ENCODE data around the gene ABCB6. TPM values are rescaled to one million over a fixed set of nuclear protein-coding genes. Genes with fewer than 3 reads are reported as not detected.

Gene ABCB6
- total RNA-seq, 1 donor from 2014 or later = 32.9 TPM

DNA sequence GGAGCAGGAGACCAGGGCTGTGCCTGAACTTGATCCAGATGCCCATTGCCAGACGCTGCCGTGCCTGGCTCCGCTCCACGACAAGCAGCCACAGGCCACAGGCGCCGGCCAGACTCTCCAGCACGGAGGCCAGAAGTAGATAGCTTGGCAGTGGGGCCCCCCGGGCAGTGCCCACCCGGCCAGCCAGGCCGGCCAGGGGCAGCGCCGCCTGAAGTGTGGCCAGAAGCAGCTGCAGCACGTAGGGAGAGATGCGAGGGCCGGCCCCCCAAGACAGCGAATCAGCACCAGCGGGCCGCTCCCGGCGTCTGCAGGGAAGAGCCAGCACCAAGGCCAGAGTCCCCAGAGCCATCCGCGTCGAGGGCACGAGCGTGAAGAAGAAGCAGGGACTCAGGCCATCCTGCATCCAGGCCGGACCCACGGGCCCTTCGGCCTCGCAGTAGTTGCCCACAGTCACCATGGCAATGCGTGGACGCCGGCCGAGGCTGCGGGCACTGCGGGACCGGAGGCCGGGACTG, 484 bp downstream of the ABCB6 start:
- H3K27me3 Mint-ChIP-seq (ENCODE audit: insufficient read depth) = no peaks in the 10 kb centered on the region
- peaks cover 23% of the 10 kb centered on the region for H3K4me1 Mint-ChIP-seq (ENCODE audit: low read depth)
- intact Hi-C loops (cut with micrococcal nuclease) = loop anchor here (1.0 to 2.0 kb wide), 3 partner anchors 11 to 81 kb away; partner anchors contain the start of genes ANKZF1, ATG9A and RETREG2
- H3K36me3 Mint-ChIP-seq (ENCODE audit: low read depth) = peaks cover 39% of the 10 kb centered on the region
- no peak for DNase-seq (ENCODE audit: low spot score)
- H3K27ac Mint-ChIP-seq = peak overlapping the region; percentile 86
- no peaks in the 10 kb centered on the region for H3K9me3 Mint-ChIP-seq
- H3K4me3 Mint-ChIP-seq = peak overlapping the region; percentile 87

DNA sequence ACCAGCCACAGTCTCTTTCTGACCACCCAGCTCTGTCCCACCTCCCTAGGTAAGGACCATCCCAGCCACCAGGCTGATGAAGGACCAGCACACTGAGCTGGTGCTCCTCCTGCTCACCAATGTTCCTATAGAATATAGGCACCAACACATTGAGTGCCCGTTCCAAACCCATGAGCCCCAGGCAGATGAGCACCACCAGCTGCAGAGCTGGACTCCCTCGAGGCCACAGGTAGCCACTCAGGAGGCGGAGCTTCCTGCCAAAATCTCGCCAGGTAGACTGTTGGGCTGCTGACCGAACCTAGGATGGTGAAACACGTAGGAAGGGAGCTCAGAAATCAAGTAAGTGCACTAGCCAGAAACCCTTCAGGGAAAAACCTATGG, 2.2 kb downstream of the ABCB6 start:
- Mint-ChIP-seq H3K9me3 (no peaks in the 10 kb centered on the region), H3K36me3 (ENCODE audit: low read depth) (peaks cover 38% of the 10 kb centered on the region), H3K4me1 (ENCODE audit: low read depth) (peaks cover 28% of the 10 kb centered on the region), H3K27ac (no peak overlapping the region), H3K27me3 (ENCODE audit: insufficient read depth) (no peaks in the 10 kb centered on the region), H3K4me3 (peak overlapping the region; percentile 87)
- DNase-seq (ENCODE audit: low spot score) = no peak
- intact Hi-C loops (cut with micrococcal nuclease) = no loop called here

- Mint-ChIP-seq H3K9me3 (no peaks in the 10 kb centered on the region), H3K4me3 (no peak overlapping the region), H3K27ac (no peak overlapping the region), H3K27me3 (ENCODE audit: insufficient read depth) (no peaks in the 10 kb centered on the region), H3K36me3 (ENCODE audit: low read depth) (peaks cover 39% of the 10 kb centered on the region), H3K4me1 (ENCODE audit: low read depth) (peaks cover 28% of the 10 kb centered on the region)
- intact Hi-C loops (cut with micrococcal nuclease) = no loop called here
- DNase-seq (ENCODE audit: low spot score) = no peak
Observed at GRCh38 chr2:219215871-219216534, 2.8 kb downstream of the ABCB6 start.

DNA sequence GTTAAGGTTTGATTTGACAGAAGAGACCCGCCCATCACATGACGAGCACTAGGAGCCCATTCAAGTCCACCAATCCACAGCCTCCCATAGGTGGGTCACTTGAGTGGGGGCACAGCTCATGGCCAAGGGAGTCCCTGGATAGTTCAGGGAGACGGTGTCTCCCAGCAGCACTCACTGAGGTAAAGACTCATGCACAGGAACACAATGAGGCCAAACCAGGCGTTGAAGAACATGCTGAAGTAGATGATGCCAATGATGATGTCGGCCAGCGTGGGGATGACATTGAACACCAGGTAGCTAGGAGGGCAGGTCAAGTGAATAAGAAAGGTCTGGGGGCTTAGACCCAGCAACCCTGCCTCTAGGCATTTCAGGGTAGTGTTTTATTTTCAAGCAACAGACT, 4.0 kb downstream of the ABCB6 start:
- peaks cover 35% of the 10 kb centered on the region for H3K4me1 Mint-ChIP-seq (ENCODE audit: low read depth)
- no peaks in the 10 kb centered on the region for H3K27me3 Mint-ChIP-seq (ENCODE audit: insufficient read depth)
- H3K4me3 Mint-ChIP-seq = no peak overlapping the region
- intact Hi-C loops (cut with micrococcal nuclease) = no loop called here
- H3K36me3 Mint-ChIP-seq (ENCODE audit: low read depth) = peaks cover 43% of the 10 kb centered on the region
- DNase-seq (ENCODE audit: low spot score) = no peak
- H3K9me3 Mint-ChIP-seq = no peaks in the 10 kb centered on the region
- peak overlapping the region; percentile 48 for H3K27ac Mint-ChIP-seq

DNA sequence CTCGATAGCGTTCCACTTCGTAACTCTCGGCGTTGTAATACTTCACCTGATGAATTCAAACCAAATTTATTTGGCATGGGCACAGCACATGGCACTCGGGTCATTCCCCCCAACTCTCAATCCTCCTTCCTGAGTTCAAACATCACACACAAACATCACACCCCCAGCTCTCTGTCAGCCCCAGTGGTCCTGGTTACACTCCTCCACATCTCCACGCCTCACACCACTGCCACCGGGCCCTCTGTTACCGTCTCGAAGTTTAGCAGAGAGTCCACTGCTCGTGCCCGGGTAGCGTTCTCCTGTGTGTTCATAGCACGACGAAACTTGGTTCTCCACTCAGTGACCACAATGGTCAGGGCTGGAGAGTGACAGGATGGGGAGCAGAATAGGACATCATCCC, 4.6 kb downstream of the ABCB6 start:
- no peak overlapping the region for H3K27ac Mint-ChIP-seq
- no peaks in the 10 kb centered on the region for H3K27me3 Mint-ChIP-seq (ENCODE audit: insufficient read depth)
- H3K4me1 Mint-ChIP-seq (ENCODE audit: low read depth) = peaks cover 35% of the 10 kb centered on the region
- H3K36me3 Mint-ChIP-seq (ENCODE audit: low read depth) = peaks cover 43% of the 10 kb centered on the region
- no peak for DNase-seq (ENCODE audit: low spot score)
- intact Hi-C loops (cut with micrococcal nuclease) = no loop called here
- H3K9me3 Mint-ChIP-seq = no peaks in the 10 kb centered on the region
- no peak overlapping the region for H3K4me3 Mint-ChIP-seq

DNA sequence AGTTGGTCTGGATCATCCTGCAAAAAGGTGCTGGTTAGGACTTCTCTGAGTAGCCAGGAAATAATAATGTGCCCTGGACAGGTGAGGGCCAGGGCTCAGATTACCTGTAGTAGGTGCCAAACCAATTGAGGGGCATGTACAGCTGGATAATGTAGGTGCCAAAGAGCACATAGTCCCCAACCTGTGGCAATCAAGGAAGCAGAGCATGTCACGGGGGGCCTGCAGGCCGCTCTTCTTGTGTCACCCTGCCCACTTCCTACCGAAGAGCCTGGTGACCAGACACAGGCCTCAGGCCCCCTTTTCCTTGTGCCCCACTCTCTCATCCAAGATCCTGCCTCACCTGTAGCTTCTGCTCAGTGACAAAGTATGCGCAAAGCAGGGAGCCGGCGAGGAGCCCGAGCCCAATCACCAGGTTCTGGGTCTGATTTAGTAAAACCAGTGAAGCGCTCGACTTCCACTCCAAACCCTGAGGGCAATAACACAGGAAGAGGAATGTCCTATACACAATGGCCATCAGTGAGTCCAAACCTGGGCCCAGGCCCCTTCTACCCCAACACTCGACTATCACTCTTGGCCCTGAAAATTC, 5.2 kb downstream of the ABCB6 start:
- H3K4me1 Mint-ChIP-seq (ENCODE audit: low read depth) = peaks cover 40% of the 10 kb centered on the region
- DNase-seq (ENCODE audit: low spot score) = no peak
- no peaks in the 10 kb centered on the region for H3K27me3 Mint-ChIP-seq (ENCODE audit: insufficient read depth)
- intact Hi-C loops (cut with micrococcal nuclease) = no loop called here
- peaks cover 46% of the 10 kb centered on the region for H3K36me3 Mint-ChIP-seq (ENCODE audit: low read depth)
- H3K9me3 Mint-ChIP-seq = no peaks in the 10 kb centered on the region
- H3K4me3 Mint-ChIP-seq = no peak overlapping the region
- no peak overlapping the region for H3K27ac Mint-ChIP-seq

GRCh38 chr2:219213026-219213415, 5.7 kb downstream of the ABCB6 start:
- no peak overlapping the region for H3K27ac Mint-ChIP-seq
- intact Hi-C loops (cut with micrococcal nuclease) = no loop called here
- H3K27me3 Mint-ChIP-seq (ENCODE audit: insufficient read depth) = no peaks in the 10 kb centered on the region
- no peak for DNase-seq (ENCODE audit: low spot score)
- H3K4me1 Mint-ChIP-seq (ENCODE audit: low read depth) = peaks cover 46% of the 10 kb centered on the region
- H3K9me3 Mint-ChIP-seq = no peaks in the 10 kb centered on the region
- H3K36me3 Mint-ChIP-seq (ENCODE audit: low read depth) = peaks cover 49% of the 10 kb centered on the region
- no peak overlapping the region for H3K4me3 Mint-ChIP-seq

DNA sequence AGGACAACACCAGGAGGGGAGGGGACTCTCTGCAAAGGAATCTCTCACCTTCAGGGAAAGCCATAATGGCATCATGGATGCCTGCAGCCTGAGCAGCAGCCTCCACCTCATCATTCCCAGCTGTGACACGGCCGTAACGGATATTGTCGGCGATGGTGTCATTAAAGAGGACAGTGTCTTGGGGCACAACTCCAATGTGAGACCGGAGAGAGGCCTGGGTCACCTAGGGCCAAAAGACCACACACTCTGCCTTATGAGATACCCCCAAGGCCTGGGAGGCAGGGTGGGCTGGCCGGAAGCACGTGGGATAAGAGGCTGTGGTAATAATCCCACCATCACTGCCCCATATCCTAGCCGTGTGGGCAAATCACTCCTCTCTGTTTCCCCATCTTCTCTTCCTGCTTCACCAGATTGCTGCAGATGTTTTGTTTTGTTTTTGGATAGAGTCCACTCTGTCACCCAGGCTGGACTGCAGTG, 7.8 kb downstream of the ABCB6 start:
- Mint-ChIP-seq H3K27ac (peak overlapping the region; percentile 74), H3K4me1 (ENCODE audit: low read depth) (peaks cover 45% of the 10 kb centered on the region), H3K4me3 (peak overlapping the region; percentile 2), H3K9me3 (no peaks in the 10 kb centered on the region), H3K36me3 (ENCODE audit: low read depth) (peaks cover 51% of the 10 kb centered on the region), H3K27me3 (ENCODE audit: insufficient read depth) (no peaks in the 10 kb centered on the region)
- intact Hi-C loops (cut with micrococcal nuclease) = loop anchor here (1.0 kb wide), 1 partner anchor 51 kb away; the partner anchor contains the start of gene NHEJ1
- DNase-seq (ENCODE audit: low spot score) = no peak

DNA sequence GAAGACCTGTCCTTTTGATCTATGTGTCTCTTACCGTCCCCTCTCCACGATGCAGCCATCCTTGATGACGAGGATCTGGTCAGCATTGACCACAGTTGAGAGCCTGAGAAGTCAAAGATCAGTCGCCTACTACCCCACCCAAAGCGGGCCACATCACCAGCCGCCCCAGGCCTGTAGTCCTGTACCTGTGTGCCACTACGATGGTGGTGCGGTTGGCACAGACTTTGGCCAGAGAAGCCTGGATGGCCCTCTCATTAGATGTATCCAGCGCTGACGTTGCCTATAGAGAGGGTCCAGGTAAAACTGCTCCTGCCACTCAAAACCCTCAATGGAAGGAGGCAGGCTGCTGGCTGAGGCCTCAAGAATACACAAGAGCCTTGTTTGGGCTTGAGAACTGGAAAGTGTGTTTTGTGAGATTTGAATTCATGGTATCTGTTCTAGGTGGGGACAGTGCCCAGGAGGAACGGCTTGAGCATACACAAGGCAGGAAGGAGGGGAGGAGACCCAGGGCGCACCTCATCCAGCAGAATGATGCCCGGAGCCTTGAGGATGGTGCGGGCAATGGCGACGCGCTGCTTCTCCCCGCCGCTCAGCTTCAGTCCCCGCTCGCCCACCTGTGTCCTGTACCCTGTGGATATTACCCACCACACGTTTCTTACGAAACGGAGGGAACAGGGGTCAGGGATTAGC, 8.4 kb downstream of the ABCB6 start:
- Mint-ChIP-seq H3K4me1 (ENCODE audit: low read depth) (peaks cover 45% of the 10 kb centered on the region), H3K27me3 (ENCODE audit: insufficient read depth) (no peaks in the 10 kb centered on the region), H3K4me3 (no peak overlapping the region), H3K27ac (peak overlapping the region; percentile 79), H3K36me3 (ENCODE audit: low read depth) (peaks cover 51% of the 10 kb centered on the region), H3K9me3 (no peaks in the 10 kb centered on the region)
- intact Hi-C loops (cut with micrococcal nuclease) = no loop called here
- no peak for DNase-seq (ENCODE audit: low spot score)

- Mint-ChIP-seq H3K27ac (peak overlapping the region; percentile 80), H3K9me3 (peaks cover 2% of the 10 kb centered on the region), H3K27me3 (ENCODE audit: insufficient read depth) (no peaks in the 10 kb centered on the region), H3K4me1 (ENCODE audit: low read depth) (peaks cover 45% of the 10 kb centered on the region), H3K4me3 (peak overlapping the region; percentile 77), H3K36me3 (ENCODE audit: low read depth) (peaks cover 45% of the 10 kb centered on the region)
- no peak for DNase-seq (ENCODE audit: low spot score)
- intact Hi-C loops (cut with micrococcal nuclease) = no loop called here
Observed at GRCh38 chr2:219209236-219210195, 9.2 kb downstream of the ABCB6 start.

- Mint-ChIP-seq H3K9me3 (peaks cover 4% of the 10 kb centered on the region), H3K4me3 (peak overlapping the region; percentile 92), H3K27ac (peak overlapping the region; percentile 80), H3K4me1 (ENCODE audit: low read depth) (peaks cover 45% of the 10 kb centered on the region), H3K27me3 (ENCODE audit: insufficient read depth) (no peaks in the 10 kb centered on the region), H3K36me3 (ENCODE audit: low read depth) (peaks cover 34% of the 10 kb centered on the region)
- DNase-seq (ENCODE audit: low spot score) = no peak
- intact Hi-C loops (cut with micrococcal nuclease) = loop anchor here (2.0 kb wide), 2 partner anchors 291 to 639 kb away; partner anchors contain the start of genes CNOT9, GMPPA and USP37
Observed at GRCh38 chr2:219207884-219208740, 10.6 kb downstream of the ABCB6 start.

Measured in activated T-helper 1 cell treated with anti-CD3 and anti-CD28 coated beads, Interleukin-12 subunit alpha, Interleukin-12 subunit beta, Interleukin-2, Interleukin-4 antibody, amounts not matched to agents 30 ng/mL and 10 ng/mL and 1 ng/mL, durations not matched to agents 14 hours and 24 hours and 36 hours (primary cell).